ENCODE results near the gene CHRM1.
"Not testable (repeated sequence)": the region's sequence is repeated elsewhere in the genome, so short reads cannot be mapped to it uniquely, and the experiment has no call there.

The CHRM1 gene, protein sequence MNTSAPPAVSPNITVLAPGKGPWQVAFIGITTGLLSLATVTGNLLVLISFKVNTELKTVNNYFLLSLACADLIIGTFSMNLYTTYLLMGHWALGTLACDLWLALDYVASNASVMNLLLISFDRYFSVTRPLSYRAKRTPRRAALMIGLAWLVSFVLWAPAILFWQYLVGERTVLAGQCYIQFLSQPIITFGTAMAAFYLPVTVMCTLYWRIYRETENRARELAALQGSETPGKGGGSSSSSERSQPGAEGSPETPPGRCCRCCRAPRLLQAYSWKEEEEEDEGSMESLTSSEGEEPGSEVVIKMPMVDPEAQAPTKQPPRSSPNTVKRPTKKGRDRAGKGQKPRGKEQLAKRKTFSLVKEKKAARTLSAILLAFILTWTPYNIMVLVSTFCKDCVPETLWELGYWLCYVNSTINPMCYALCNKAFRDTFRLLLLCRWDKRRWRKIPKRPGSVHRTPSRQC

DNA sequence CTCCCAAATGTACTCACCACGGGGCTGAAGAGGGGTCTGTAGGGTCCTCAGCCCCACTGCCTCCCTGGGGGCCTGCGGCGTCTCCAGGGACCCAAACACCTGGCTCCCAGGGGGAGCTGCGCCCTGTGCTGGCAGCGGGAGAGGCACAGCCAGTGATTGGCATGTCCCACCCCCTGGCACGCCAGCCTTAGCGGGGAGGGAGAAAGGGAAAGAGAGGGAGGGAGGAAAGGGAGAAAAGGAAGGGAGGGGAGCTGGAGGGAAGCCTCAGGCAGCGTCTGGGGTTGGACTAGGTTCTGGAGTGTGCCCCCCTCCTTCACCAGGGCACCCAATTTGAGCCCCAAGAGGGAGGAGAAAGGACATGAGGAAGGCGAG is at the start of gene CHRM1:
CHRM1 (minus strand) TSS at position 163 of the 372 bp plus-strand sequence. CDS start 10,263 bp downstream, outside the sequence.
- no peak for DNase-seq

DNA sequence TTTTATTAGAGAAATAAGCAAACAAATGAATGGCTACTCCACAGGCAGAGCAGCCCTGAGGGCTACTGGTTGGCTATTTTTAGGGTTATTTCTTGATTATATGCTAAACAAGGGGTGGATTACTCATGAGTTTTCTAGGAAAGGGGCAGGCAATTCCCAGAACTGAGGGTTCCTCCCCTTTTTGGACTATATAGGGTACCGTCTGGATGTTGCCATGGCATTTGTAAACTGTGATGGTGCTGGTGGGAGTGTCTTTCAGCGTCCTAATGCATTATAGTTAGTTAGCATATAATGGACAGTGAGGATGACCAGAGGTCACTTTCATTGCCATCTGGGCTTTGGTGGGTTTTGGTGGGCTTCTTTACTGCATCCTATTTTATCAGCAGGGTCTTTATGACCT is 44.4 kb upstream of the CHRM1 start:
- no peak for DNase-seq

DNA sequence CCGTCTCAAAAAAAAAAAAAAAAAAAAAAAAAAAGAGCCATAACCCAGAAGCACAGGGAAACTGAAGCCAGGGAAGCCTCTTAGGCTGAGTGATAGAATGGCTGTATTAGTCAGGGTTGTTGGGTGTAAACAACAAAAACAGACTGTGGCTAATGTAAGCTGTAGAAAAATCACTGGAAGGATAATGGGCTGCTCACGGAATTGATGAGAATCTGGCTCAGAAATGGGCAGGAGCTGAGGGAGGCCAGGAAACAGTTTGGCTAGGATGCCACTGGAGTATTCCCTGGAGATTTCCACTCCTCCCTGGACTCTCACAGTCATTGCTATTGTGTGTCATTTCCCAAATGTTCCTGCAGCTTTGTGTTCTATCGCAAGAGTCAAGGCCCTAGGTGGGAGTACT is 41.2 kb upstream of the CHRM1 start:
- DNase-seq: no peak

DNA sequence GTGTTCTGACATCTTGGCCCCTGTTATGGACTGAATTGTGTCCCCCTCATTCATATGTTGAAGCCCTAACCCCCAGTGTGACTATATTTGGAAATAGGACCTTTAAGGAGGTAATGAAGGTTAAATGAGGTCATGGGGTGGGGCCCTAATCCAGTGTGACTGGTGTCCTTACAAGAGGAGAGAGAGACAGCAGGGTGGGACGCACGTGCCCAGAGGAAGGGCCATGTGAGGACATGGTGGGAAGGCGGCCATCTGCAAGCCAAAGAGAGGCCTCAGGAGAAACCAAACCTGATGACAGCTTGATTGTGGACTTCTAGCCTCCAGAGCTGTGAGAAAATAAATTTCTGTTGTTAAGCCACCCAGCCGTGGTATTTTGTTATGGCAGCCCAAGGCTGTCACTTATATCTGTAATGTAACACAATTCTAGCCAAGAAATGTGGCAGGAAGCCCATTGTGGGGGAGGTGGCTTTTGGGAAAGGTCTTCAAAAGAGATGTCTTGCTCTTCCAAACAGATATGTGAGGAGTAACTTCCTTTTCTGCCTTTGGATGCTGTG is 39.9 kb upstream of the CHRM1 start:
- no peak for DNase-seq

DNA sequence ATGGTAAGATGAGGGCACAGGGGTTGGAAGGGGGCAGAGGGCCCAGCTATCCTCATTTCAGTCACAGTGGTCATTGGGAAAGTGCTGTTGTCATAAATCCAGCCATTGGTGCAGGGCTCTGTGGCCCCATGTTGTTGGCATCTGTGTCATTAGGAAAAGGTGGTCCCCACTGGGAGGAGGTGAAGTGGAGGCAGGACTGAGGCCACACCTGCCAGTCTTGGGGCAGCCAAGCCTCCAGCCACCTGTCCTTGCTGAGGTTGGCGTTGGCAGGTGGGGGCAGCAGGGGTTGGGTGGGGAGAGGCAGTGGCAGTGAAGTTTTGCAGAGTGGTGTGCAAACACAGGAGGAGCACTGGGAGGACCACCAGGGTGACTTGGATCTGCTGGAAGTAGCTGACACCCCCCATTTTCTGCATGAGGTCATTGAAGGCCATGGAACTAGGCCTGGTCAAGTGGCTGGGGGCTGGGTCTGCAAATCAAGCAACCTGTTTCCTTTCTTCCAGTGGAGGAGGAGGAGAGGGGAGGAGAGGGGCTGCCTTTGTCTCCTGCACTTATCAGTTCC is 38.3 kb upstream of the CHRM1 start:
- no peak for DNase-seq

DNA sequence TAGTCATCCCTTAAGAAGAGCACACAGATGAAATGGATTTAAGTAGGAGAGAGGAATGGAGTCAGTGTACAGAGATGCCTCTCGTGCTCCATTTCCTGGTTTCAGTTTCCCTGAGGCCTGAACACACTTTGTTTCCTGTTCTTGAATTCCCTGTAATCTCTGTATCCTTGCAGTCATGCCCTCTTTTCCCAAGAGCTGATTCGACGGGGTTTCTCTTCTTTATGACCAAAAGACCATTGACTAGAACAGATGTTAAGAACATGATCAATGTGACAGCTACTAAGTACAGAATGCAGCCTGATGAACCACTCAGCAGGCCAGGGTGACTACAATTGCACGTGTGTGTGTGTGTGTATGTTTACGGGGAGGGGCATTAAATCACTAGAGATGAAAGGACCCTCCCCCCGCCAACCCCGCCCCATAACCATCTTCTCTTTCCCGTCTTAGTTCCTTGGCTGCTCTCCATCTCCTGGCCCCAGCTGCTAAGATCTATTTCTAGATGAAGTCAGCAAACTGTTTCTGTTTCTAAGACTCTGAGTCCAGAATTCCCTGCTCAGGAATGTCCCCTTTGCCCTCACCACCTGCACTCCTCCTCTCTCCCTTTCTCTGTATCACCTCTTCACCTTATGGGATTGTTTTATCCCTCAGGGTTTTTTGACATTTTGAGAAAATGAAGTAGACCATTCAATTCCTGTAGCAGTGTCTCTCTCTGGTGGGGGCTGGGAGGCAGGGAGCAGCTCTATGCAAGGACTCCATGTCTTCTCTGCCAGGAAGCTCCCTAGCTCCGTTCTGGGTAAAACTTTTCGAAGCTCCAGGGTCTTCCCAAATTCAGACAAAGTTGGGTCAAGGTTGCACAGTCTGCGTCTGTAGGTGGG is 37.6 kb upstream of the CHRM1 start:
- peak; percentile 9 for DNase-seq

DNA sequence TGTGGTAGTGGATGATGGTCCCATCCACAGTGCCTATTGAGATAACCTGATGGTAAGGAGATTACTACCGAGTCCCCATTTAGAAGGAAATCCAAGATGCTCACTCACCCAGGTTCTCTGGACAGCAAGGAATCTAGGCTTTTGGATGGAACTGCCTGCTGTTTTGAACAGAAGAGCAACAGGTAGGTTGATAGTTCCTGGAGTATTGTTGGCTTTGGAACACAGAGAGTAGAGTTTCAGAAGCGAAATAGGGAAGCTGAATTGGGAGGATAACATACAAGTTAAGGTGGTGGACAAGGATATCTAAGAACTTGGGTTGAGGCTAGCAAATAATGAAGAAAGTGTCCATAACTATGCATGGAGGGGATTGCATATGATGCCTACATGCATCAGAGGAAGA is 36.0 kb upstream of the CHRM1 start:
- no peak for DNase-seq

DNA sequence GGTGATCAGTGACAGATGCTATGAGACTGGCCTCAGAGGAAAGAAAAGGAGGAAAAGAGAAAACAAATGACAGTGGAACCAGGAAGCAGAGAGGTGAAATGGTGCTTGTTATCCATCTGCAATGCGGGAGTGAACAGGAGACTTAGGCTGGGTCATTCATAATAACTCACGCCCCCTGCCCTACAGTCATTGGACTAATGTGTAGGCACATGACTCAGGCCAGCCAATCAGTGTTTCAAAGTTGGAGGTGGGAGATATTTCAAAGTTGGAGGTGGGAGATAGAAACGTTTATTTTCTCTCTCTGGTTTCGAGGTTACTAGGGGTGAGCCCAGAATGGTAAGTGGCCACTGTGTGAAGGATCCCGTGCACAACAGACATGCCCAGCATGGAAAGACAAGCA is 33.3 kb upstream of the CHRM1 start:
- DNase-seq: no peak

DNA sequence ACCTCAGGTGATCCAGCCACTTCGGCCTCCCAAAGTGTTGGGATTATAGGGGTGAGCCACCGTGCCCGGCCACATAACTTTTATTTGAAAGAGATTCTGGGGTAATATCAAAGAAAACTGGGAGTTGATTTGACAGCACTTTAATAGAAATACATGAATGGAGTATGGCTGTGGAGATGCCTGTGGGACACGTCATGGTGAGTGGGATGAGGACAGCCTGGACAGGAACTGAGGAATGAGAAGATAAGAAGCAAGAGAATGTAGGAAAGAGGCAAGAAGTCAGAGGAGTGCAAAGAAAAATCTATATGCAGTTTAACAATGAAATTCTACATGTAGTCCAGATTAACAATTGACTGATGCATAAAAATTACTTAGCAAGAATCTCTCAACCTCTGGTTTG is 32.6 kb upstream of the CHRM1 start:
- DNase-seq: no peak

DNA sequence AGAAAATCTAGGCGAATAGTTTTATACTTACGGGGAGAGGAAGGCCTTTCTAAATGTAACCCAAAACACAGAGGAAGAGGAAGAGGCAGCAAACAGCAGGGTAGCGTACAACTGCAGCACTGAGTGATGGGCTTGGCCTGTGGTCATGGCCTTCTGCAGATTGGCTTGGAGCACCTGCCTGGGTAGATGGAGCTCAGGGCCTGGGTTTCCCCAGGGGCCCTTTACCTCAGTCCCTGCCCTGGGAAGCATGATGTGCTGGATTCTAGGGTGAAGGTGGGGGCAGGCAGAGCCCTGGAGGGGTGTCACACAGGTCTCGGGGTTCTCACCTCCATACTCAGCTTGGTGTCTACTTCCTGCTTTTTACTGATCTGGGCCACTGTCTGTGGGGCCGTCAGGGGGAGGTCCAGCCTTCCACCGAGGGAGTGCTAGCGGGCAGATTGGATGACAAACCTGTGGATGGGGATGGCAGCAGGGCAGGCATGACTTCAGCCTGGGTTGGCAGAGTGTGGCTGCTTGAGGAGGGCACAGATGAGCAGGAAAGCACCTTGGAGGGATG is 27.7 kb upstream of the CHRM1 start:
- DNase-seq: no peak

DNA sequence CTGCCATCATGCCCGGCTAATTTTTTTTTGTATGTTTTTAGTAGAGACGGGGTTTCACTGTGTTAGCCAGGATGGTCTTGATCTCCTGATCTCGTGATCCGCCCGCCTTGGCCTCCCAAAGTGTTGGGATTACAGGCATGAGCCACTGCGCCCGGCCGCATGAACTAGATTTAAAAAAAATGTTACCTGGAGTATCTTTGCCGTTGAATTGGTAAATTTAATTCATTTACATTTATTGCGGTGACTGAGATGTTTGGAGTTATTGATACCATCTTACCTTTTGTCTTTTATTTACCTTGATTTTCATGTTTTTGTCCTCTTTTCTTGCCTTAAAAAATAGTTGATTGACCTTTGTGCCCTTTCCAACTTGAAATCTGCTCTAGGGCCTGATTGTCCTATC is 24.4 kb upstream of the CHRM1 start:
- DNase-seq: not testable (repeated sequence)

DNA sequence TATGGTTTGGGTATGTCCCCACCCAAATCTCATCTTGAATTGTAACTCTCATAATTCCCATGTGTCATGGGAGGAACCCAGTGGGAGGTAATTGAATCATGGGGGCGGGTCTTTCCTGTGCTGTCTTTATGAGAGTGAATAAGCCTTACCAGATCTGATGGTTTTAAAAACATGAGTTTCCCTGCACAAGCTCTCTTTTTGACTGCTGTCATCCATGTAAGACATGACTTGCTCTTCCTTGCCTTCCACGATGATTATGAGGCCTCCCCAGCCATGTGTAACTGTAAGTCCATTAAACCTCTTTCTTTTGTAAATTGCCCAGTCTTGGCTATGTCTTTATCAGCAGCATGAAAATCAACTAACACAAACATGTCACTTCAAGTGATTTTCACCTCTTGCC is 16.4 kb upstream of the CHRM1 start:
- DNase-seq: not testable (repeated sequence)

DNA sequence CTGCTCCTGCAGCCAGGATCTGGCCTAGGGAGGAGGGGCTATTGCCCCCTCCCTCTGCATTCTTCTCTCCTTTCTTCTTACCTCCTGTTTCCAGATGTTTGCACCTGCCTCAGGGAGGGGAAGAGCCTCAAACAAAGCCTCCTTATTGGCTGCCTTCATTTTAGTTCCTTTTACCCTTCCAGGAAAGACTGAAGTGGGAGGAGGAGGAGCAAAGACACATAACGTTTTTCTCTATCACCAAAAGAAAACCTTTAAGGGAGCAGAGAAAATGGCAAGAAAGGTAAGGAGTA is 13.3 kb upstream of the CHRM1 start:
- DNase-seq: no peak

DNA sequence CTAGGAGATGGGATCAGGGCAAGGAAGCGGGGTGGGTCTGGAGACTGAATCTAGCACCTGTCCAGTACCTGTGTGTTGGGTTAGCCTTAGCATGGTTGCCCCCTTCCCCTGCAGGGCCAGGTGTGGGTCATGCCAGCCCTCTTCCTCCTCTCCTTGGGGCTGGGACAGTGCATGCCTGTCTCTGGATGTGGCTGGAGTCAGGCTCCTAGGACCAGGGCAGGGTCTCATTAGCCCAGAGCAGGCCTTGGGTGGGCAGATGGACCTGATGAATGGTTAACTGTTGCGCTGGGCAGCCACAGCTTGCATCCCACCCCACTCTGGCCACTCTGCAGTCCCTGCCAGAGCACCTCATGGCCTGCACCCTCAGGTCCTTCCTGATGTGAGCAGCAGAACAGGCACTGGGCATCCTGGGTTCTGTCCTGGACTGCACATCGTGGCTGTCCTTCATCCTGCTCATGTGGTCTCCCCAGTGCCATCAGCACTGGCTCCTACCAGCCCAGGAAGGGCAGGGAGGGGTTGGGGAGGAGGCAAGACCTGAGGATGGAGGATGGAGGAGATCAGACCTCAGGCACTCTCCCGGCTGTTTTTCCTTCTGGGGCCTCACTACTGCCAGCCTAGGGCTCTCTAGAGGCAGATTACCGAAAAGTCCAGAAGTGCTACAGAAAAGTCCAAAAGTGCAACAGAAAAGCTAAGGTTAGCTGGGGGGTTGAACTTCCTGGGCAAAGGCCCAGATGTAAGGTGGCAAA is 12.8 kb upstream of the CHRM1 start:
- DNase-seq: no peak

DNA sequence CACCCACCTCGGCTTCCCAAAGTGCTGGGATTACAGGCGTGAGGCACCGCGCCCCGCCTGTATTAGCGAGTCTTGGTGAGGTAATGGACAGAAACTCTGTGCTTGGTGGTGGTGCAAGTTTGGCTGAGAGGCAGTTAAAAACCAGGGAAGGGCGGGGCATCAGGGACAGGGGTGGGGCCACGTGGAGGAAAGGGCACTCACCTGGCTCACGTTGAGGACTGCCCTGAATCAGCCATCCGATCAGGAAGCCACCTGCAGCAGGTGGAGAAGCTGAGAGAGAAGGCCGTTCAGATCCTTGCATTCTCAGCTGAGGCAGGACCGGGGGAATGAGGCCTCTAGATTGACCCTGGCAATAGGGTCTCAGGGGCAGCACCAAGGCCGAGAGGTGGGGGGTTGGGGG is 12.1 kb upstream of the CHRM1 start:
- no peak for DNase-seq

DNA sequence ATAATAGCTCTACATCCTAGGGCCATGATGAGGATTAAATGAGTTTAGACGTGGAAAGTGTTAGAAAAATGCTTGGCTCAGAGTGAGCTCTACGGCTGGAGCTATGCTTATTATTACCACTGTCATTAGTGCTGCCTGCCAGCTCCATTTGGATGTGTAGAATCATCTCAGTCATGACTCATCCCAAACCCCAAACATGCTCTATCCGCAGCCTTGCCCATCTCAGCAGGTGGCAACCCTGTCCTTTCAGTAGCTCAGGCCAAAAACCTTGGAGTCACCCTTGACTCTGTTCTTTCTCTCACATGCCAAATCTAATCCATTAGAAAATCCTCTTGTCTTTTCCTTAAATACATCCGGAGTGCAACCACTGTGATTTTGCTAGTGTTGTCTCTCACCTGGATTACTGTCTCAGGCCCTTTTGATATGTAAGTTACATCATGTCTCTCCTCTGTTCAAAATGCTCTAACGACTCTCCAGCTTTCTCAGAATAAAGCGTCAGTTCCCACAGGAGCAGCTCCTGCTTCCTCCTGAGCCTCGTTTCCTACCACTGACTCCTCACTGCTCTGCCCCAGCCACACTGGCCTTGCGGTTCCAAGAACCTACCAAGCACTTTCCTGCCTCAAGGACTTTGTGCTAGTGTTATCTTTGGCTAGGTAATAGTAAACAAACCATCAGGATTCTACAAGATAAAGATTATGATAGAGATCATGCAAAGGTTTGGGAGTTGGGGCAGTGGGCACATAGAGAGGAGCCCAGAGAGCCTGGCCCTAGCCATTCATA is 10.5 kb upstream of the CHRM1 start:
- no peak for DNase-seq

DNA sequence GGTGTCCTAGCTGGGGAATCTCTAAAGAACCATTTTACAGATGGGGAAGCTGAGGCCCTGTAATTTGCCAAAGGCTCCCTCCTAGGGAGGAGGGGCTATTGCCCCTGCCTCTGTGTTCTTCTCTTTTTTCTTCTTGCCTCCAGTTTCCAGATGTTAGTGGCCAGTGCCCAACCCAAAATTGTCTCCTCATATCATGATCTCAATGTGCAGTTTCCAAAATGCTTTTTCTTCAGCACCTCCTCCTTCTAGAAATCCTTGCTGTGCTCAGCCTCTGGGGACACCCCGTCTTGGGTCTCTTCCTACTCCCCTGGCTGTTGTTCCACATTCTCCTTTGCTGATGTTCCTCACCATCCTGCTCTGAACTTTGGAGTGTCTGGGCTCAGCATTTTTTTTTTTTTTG is 9.5 kb upstream of the CHRM1 start:
- no peak for DNase-seq

DNA sequence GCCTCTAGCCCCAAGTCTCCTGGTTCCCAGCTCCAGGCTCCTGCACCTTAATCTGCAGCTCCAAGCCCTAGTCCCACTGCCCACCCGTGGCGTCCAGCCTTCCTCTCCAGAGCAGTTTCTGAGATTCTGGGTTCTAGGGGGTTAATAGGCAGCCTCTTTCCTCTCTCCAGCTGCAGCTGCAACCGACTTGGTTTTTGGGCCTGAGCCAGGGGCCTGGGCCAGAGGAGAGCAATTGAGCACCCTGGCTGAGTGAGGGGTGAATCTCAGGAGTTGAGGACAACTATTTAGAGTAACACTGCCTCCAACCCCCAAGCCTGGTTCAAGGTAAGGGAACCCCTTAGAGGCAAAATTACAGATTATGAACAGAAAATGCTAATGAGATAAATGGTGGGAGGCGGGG is 9.0 kb upstream of the CHRM1 start:
- DNase-seq: no peak

DNA sequence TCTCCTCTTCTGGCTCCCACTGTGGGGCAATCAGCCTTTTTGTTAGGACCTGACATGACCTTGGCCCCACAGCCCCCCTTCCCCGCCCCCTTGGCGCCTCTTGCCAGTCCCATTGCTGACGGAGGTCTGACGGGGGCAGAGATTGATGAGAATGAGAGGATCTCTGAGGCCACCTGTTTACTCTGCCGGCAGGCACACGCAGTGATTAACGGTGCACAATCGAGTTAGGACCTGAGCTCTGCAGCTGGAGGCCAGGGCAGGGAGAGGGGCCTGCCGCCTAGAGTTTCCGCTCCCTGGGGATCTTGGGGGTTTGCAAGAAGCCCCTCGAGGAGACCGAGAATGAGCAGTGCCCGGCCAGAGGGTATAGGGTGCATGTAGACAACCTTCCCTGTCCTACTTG is 6.8 kb upstream of the CHRM1 start:
- no peak for DNase-seq

DNA sequence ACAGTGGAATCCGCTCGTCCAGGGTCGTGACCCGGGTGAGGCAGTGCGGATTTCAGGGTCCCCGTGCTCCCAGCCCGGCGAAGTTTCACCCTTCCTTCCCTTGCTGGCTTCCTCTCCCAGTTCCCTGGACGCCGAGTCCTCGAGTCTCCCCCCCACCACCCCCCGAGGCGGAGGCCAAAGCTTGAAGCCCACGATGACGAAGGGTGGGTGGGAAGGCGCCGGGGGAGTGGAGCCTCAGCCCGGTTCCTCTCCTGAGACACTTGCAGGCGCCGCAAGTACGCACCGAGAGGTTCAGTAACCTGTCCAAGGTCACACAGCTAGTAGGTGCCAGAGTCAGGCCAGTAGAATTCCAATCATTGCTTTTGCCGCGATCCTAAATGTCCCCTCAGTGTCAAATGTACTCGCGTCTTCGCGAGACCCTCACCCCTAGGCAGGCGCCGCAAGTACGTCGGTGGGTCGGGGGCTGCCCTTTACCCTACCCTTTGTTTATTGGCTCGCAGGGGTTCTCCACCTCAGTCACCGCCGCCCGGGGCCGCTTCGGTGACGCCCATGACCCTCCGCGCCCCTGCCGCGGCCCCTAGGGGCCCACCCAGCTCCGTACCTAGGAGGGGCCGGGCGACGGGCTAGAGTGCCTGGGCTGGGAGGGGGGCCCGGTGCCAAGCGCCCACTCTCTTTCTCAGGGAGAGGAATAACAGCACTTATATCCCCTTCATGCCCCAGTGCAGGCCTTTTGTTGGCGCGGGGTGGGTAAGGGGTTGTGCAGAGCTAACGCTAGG is 5.7 kb upstream of the CHRM1 start:
- DNase-seq: no peak

Measured in DMS153 (cell line).